K562 (cell line): ENCODE results near the gene TRIO. TPM values are rescaled to one million over a fixed set of nuclear protein-coding genes. Genes with fewer than 3 reads are reported as not detected.

ENCODE experiments used
- ATAC-seq: fragments of 200-7000 bp; cut with Tn5 transposase; 3 replicates; pipeline ENCODE4 v1.9.1; 2020; ENCODE audit warnings: moderate library complexity
- BruUV-seq: library from RNA; stranded (reverse); fragments of 400-500 nt; replicated peaks from 2 replicates; lab custom pipeline; 2021; lab: Mats Ljungman, UMichigan
- CTCF ChIA-PET: fragments of 300-600 bp; formaldehyde crosslinking; extraction: SDS; loops from one replicate; lab custom pipeline; 2021; ENCODE audit warnings: low intra/inter-chr PET ratio; lab: Yijun Ruan, JAX
- POLR2A ChIA-PET: fragments of 300-600, 350-650 bp; sonication (Branson Sonifier 250); formaldehyde crosslinking; extraction: SDS; loops from one replicate; lab custom pipeline; 2021; ENCODE audit warnings: antibody characterized with exemption, inconsistent platforms; lab: Yijun Ruan, JAX
- DNase-seq, 4 experiments: peaks; one replicate each; pipeline versions ENCODE4 v3.0.0 to v3.0.0-alpha.2; 2011 to 2018; ENCODE audit warnings: low spot score in 3 of 4, mixed read lengths in 3 of 4; ENCODE audit errors: extremely low read depth in 1 of 4
- FAIRE-seq: peaks from 2 replicates; lab custom pipeline; 2011; peaks lifted over from hg19 to GRCh38; lab: Jason Lieb, UNC
- H2AFZ ChIP-seq: 2 replicates; pipeline ENCODE4 v1.6.0; 2011; ENCODE audit warnings: low read depth, low read length, control low read depth, inconsistent platforms
- H3K27ac ChIP-seq: fragments of 200-600 bp; 3 replicates; pipeline ENCODE4 v1.8.0; 2011; ENCODE audit warnings: low read depth, mild to moderate bottlenecking, control low read depth, inconsistent platforms, low read length, moderate library complexity, mixed read lengths; ENCODE audit errors: extremely low read depth
- H3K27me3 ChIP-seq, 2 experiments: fragments of 300-600 bp in 1 of 2; 2 replicates in 1 of 2; 3 replicates in 1 of 2; pipeline versions ENCODE4 v1.6.0 to v1.8.0; 2011; ENCODE audit warnings: inconsistent platforms in 2 of 2, low read length in 2 of 2, mild to moderate bottlenecking in 1 of 2, mixed read lengths in 1 of 2, moderate library complexity in 1 of 2; ENCODE audit not compliant: control insufficient read depth in 2 of 2, insufficient read depth in 2 of 2
- H3K36me3 ChIP-seq: fragments of 300-600 bp; 3 replicates; pipeline ENCODE4 v1.8.0; 2011; ENCODE audit warnings: mild to moderate bottlenecking, low read length, inconsistent platforms; ENCODE audit not compliant: control insufficient read depth, insufficient read depth
- H3K4me1 ChIP-seq, 2 experiments: fragments of 200-600 bp in 1 of 2; replicated peaks in 1 of 2; 2 replicates in 1 of 2; 3 replicates in 1 of 2; pipeline versions ENCODE4 v1.5.1 to v1.8.0; 2011; ENCODE audit warnings: inconsistent platforms in 2 of 2, low read length in 2 of 2, mild to moderate bottlenecking in 1 of 2, mixed read lengths in 1 of 2, moderate library complexity in 1 of 2; ENCODE audit not compliant: control insufficient read depth in 2 of 2, insufficient read depth in 2 of 2
- H3K4me2 ChIP-seq: 2 replicates; pipeline ENCODE4 v1.6.1; 2011; ENCODE audit warnings: low read length, control low read depth, inconsistent platforms, mixed read lengths; ENCODE audit not compliant: insufficient read depth
- H3K4me3 ChIP-seq: fragments of 200-600 bp; sonication (generic), shearing (Covaris generic); 2 replicates; pipeline ENCODE4 v1.5.1; 2016; ENCODE audit warnings: control low read depth, inconsistent platforms
- H3K79me2 ChIP-seq: fragments of 200-600 bp; 3 replicates; pipeline ENCODE4 v1.8.0; 2011; ENCODE audit warnings: low read length, inconsistent platforms; ENCODE audit not compliant: control insufficient read depth, insufficient read depth
- H3K9ac ChIP-seq, 2 experiments: 2 replicates each; pipeline versions ENCODE4 v1.6.0 to v1.6.1; 2011; ENCODE audit warnings: low read depth in 2 of 2, low read length in 2 of 2, control low read depth in 1 of 2, inconsistent platforms in 1 of 2, mild to moderate bottlenecking in 1 of 2, mixed read lengths in 1 of 2; ENCODE audit not compliant: insufficient read depth in 1 of 2
- H3K9me1 ChIP-seq: one replicate; pipeline ENCODE4 v1.6.0; 2011; ENCODE audit warnings: inconsistent platforms, mild to moderate bottlenecking, low read length, moderate library complexity; ENCODE audit not compliant: control insufficient read depth, insufficient read depth
- H3K9me3 ChIP-seq: replicated peaks from 2 replicates; pipeline ENCODE4 v1.5.1; 2011; ENCODE audit warnings: low read depth, low read length, inconsistent platforms; ENCODE audit not compliant: control insufficient read depth, insufficient read depth
- H4K20me1 ChIP-seq: replicated peaks from 2 replicates; pipeline ENCODE4 v1.6.1; 2011; ENCODE audit warnings: low read length, inconsistent platforms, mixed read lengths; ENCODE audit not compliant: control insufficient read depth, insufficient read depth
- ATF6 ChIP-seq: sonication (generic); formaldehyde crosslinking; IDR thresholded peaks from 2 replicates; pipeline ENCODE4 v1.4.0; 2020; ENCODE audit warnings: mild to moderate bottlenecking, missing genetic modification reagents
- CHD4 ChIP-seq: fragments of 200-600 bp; sonication (generic); IDR thresholded peaks from 3 replicates; pipeline ENCODE4 v1.6.1; 2012; ENCODE audit warnings: low read depth, mild to moderate bottlenecking, mixed read lengths, low read length, inconsistent platforms; ENCODE audit not compliant: insufficient read depth, insufficient replicate concordance, poor library complexity, severe bottlenecking
- FOSL1 ChIP-seq: fragments of 200-800 bp; sonication (Bioruptor generic); conservative IDR thresholded peaks from 2 replicates; pipeline ENCODE4 v1.6.1; 2016; ENCODE audit warnings: missing genetic modification characterization, missing compliant biosample characterization
- MAFG ChIP-seq: fragments of 450-650 bp; conservative IDR thresholded peaks from 2 replicates; pipeline ENCODE4 v1.6.1; 2016; ENCODE audit warnings: missing genetic modification characterization, missing compliant biosample characterization
- MNT ChIP-seq, 2 experiments: fragments of 450-650 bp; conservative IDR thresholded peaks; 2 replicates each; pipeline ENCODE4 v1.6.1; 2017; ENCODE audit warnings: mild to moderate bottlenecking in 2 of 2, moderate library complexity in 2 of 2
- MYNN ChIP-seq, 2 experiments: sonication (generic); formaldehyde crosslinking in 1 of 2; IDR thresholded peaks; 2 replicates each; pipeline versions ENCODE4 v1.5.0 to v1.6.1; 2016 to 2020; ENCODE audit warnings: antibody characterized with exemption in 1 of 2, missing genetic modification reagents in 1 of 2
- POLR3G ChIP-seq: IDR thresholded peaks from 2 replicates; pipeline ENCODE4 v1.6.1; 2011; ENCODE audit not compliant: insufficient read length, insufficient replicate concordance; ENCODE audit errors: extremely low read depth
- SMAD1 ChIP-seq: fragments of 150-350 bp; IDR thresholded peaks from 2 replicates; pipeline ENCODE4 v1.6.1; 2014; ENCODE audit warnings: low read length, low read depth; ENCODE audit not compliant: partially characterized antibody
- SRSF9 ChIP-seq: fragments of 200-400 bp; formaldehyde crosslinking; IDR thresholded peaks from 2 replicates; pipeline ENCODE4 v1.6.1; 2017; ENCODE audit warnings: low read depth, low read length, borderline replicate concordance
- ZNF384 ChIP-seq: IDR thresholded peaks from 2 replicates; pipeline ENCODE4 v1.6.1; 2012; ENCODE audit warnings: low read depth, low read length, improper control_type of control experiment
- ZNF644 ChIP-seq: fragments of 200-800 bp; sonication (Bioruptor generic); IDR thresholded peaks from 2 replicates; pipeline ENCODE4 v1.6.1; 2016; ENCODE audit warnings: low read depth, missing genetic modification characterization, missing compliant biosample characterization
- WGBS: fragments of 100-300 bp; shearing (Covaris generic); methylation state at CpG from one replicate; pipeline ENCODE4 v1.1.6; 2016; ENCODE audit warnings: low coverage, mixed read lengths; ENCODE audit not compliant: insufficient coverage; ENCODE audit errors: missing lambda C conversion rate; 5-methylcytosine and 5-hydroxymethylcytosine counted together
- in situ Hi-C: fragments of 300-500 bp; cut with MboI; formaldehyde crosslinking; loops from 4 replicates; pipeline ENCODE4 v1.15.0; 2018; ENCODE audit warnings: inconsistent platforms, mixed read lengths
- intact Hi-C: fragments of 100-400 bp; cut with micrococcal nuclease; formaldehyde crosslinking; loops from 2 replicates; pipeline ENCODE4 v1.14.2; 2022
- polyA plus RNA-seq, 8 experiments: library from polyadenylated mRNA; depleted of rRNA in 4 of 8; stranded (reverse) in 5 of 8; unstranded in 3 of 8; fragments of >200 nt; fragmentation: Nextera tagmentation in 2 of 8; fragmentation: Illumina TruSeq in 1 of 8; extraction: Ambion mirVana in 2 of 8; extraction: Trizol in 1 of 8; gene quantifications; 2 replicates each; pipeline versions ENCODE4 v1.2.1 to v1.2.3, GENCODE V29; 2011 to 2014; ENCODE audit warnings: inconsistent platforms in 1 of 8, missing spikeins in 1 of 8
- total RNA-seq, 7 experiments: library from RNA; depleted of rRNA in 6 of 7; stranded (reverse); fragments of >200 nt in 6 of 7; fragmentation: Illumina TruSeq in 2 of 7; extraction: Trizol in 2 of 7; gene quantifications; 2 replicates each; pipeline versions ENCODE4 v1.2.1 to v1.2.3, GENCODE V29; 2011 to 2021; ENCODE audit warnings: low replicate concordance in 1 of 7

Gene TRIO
- total and polyA plus RNA-seq, 9 of the 15 experiments (the other 6 are each of a cell fraction or from before 2014, with no cell fraction given): 0.24 to 5.0 (median 1.1) TPM

- ChIA-PET POLR2A (no interaction called here), CTCF (no interaction called here)
- DNase-seq (no peak), ATAC-seq (no peak), FAIRE-seq (no peak)
- H3K4me3 ChIP-seq: no peak overlapping the region
- H3K27me3 ChIP-seq: peaks cover 39 to 82% of the 10 kb centered on the region in 2 experiments
- no TSS peak for BruUV-seq
- H3K79me2 ChIP-seq: no peaks in the 10 kb centered on the region
- no peak overlapping the region for H3K4me2 ChIP-seq
- peaks cover 0 to 5% of the 10 kb centered on the region in 2 experiments; a peak in 1 of 5 replicates for H3K4me1 ChIP-seq
- H4K20me1 ChIP-seq: peaks cover 11% of the 10 kb centered on the region; the same call in 1 of the 2 replicates
- no peak overlapping the region for H3K9ac ChIP-seq
- 4% methylated on average over 7 of the region's 7 CpGs for WGBS
- in situ Hi-C loops: no loop called here
- H2AFZ ChIP-seq: no peak overlapping the region
- H3K9me1 ChIP-seq: no peaks in the 10 kb centered on the region
- H3K9me3 ChIP-seq: no peaks in the 10 kb centered on the region
- no peak for TF ChIP-seq POLR3G
- TF ChIP-seq ZNF384: no peak
- no peak for TF ChIP-seq SMAD1
- no peak for TF ChIP-seq ZNF644 (tag)
- no peak for TF ChIP-seq CHD4
- no peak for TF ChIP-seq FOSL1
- intact Hi-C loops: no loop called here
- no peak overlapping the region for H3K27ac ChIP-seq
- H3K36me3 ChIP-seq: no peaks in the 10 kb centered on the region
These were observed 363.0 kb downstream of the TRIO start for GRCh38 chr5:14506140-14506538.

GRCh38 chr5:14506661-14507060 lies 363.5 kb downstream of the TRIO start:
- Histone ChIP-seq H3K9ac (no peak overlapping the region), H3K4me2 (no peak overlapping the region), H3K9me1 (no peaks in the 10 kb centered on the region), H3K9me3 (no peaks in the 10 kb centered on the region), H3K79me2 (no peaks in the 10 kb centered on the region), H3K4me1 (peaks cover 0 to 5% of the 10 kb centered on the region in 2 experiments; a peak in 1 of 5 replicates), H2AFZ (no peak overlapping the region), H3K4me3 (no peak overlapping the region), H4K20me1 (peaks cover 11% of the 10 kb centered on the region; the same call in 1 of the 2 replicates), H3K36me3 (no peaks in the 10 kb centered on the region), H3K27ac (no peak overlapping the region), H3K27me3 (peaks cover 39 to 77% of the 10 kb centered on the region in 2 experiments)
- WGBS: 2% methylated on average over 16 of the region's 16 CpGs
- CTCF ChIA-PET: no interaction called here
- no peak for DNase-seq
- BruUV-seq: no TSS peak
- FAIRE-seq: no peak
- in situ Hi-C loops: no loop called here
- intact Hi-C loops: no loop called here
- ATAC-seq: no peak
- POLR2A ChIA-PET: interaction anchor here (0.7 kb wide), 1 partner anchor 154 kb away, joined by 3 read pairs; no protein-coding TSS in a partner anchor
- TF ChIP-seq MYNN (IDR thresholded peaks at IDR 0.05): no peak
- TF ChIP-seq MYNN (CRISPR knock-in tag; IDR thresholded peaks at IDR 0.05): no peak
- no peak for TF ChIP-seq MAFG
- no peak for TF ChIP-seq MNT (conservative IDR thresholded peaks at IDR 0.05)
- no peak for TF ChIP-seq SRSF9
- no peak for TF ChIP-seq ATF6 (CRISPR knock-in tag)
